Activated CD4-positive, alpha-beta memory T cell treated with anti-CD3 and anti-CD28 coated beads, Interleukin-2, amount 10 ng/mL, durations not matched to agents 7 days and 5 days (primary cell): Measurements from ENCODE around the gene DDR1. TPM values are rescaled to one million over a fixed set of nuclear protein-coding genes. Genes with fewer than 3 reads are reported as not detected.

Source experiments
- CTCF ChIA-PET: fragments of 350-600 bp; sonication (Branson Sonifier 250); formaldehyde crosslinking; loops from one replicate; lab custom pipeline; 2021; ENCODE audit warnings: antibody characterized with exemption, inconsistent platforms; lab: Charles Lee
- POLR2A ChIA-PET: fragments of 350-600 bp; sonication (Branson Sonifier 250); formaldehyde crosslinking; loops from one replicate; lab custom pipeline; 2021; ENCODE audit warnings: antibody characterized with exemption; lab: Charles Lee
- DNase-seq: peaks from one replicate; pipeline ENCODE4 v3.0.0-alpha.2; 2020
- H3K27ac Mint-ChIP-seq: one replicate; pipeline ENCODE4 v1.8.0; 2021; ENCODE audit warnings: mild to moderate bottlenecking, mixed read lengths
- H3K27me3 Mint-ChIP-seq: one replicate; pipeline ENCODE4 v1.8.0; 2021; ENCODE audit warnings: mixed read lengths
- H3K36me3 Mint-ChIP-seq: one replicate; pipeline ENCODE4 v1.8.0; 2021; ENCODE audit warnings: low read depth, mixed read lengths
- H3K4me1 Mint-ChIP-seq: one replicate; pipeline ENCODE4 v1.8.0; 2021; ENCODE audit warnings: mixed read lengths
- H3K4me3 Mint-ChIP-seq: one replicate; pipeline ENCODE4 v1.8.0; 2021; ENCODE audit warnings: mild to moderate bottlenecking, mixed read lengths
- H3K9me3 Mint-ChIP-seq: one replicate; pipeline ENCODE4 v1.8.0; 2021; ENCODE audit warnings: mixed read lengths
- total RNA-seq, 2 experiments: library from RNA; stranded (reverse); gene quantifications; one replicate each; pipeline ENCODE4 v1.2.3, GENCODE V29; 2021

The DDR1 gene
- 1 to 10 TPM; 1.8 to 3.2 TPM for total RNA-seq

GRCh38 chr6:30883685-30884520 lies at the start of gene DDR1:
TSS of gene DDR1 (plus strand) at chr6:30884519. CDS start at chr6:30888730, 4,211 bp downstream.
- peaks cover 35% of the 10 kb centered on the region for H3K27me3 Mint-ChIP-seq
- H3K36me3 Mint-ChIP-seq = no peaks in the 10 kb centered on the region
- no peaks in the 10 kb centered on the region for H3K9me3 Mint-ChIP-seq
- ChIA-PET CTCF (interaction anchor here (1.7 to 3.7 kb wide), 2 partner anchors 195 to 203 kb away, joined by 6 to 12 read pairs; no protein-coding TSS in a partner anchor), POLR2A (interaction anchor here (0.7 to 1.3 kb wide), 3 partner anchors 12 to 579 kb away, joined by 3 to 4 read pairs (median 3); no protein-coding TSS in a partner anchor)
- peak within 1 kb of the TSS; percentile 66 for H3K4me3 Mint-ChIP-seq
- no peak within 1 kb of the TSS for H3K27ac Mint-ChIP-seq
- H3K4me1 Mint-ChIP-seq = peaks cover 14% of the 10 kb centered on the region
- DNase-seq = peak; percentile 44

- peaks cover 2% of the 10 kb centered on the region for H3K27me3 Mint-ChIP-seq
- peak overlapping the region; percentile 69 for H3K27ac Mint-ChIP-seq
- ChIA-PET POLR2A (interaction anchor here (1.4 to 1.7 kb wide), 3 partner anchors 9 to 79 kb away, joined by 3 to 7 read pairs (median 4); partner anchors contain the start of gene VARS2), CTCF (interaction anchor here (0.8 to 2.8 kb wide), 8 partner anchors 12 to 245 kb away, joined by 3 to 12 read pairs (median 3); partner anchors contain the start of gene IER3)
- H3K9me3 Mint-ChIP-seq = no peaks in the 10 kb centered on the region
- H3K4me1 Mint-ChIP-seq = peaks cover 33% of the 10 kb centered on the region
- DNase-seq = no peak
- H3K36me3 Mint-ChIP-seq = no peaks in the 10 kb centered on the region
- no peak overlapping the region for H3K4me3 Mint-ChIP-seq
Observed at GRCh38 chr6:30834646-30835045, 49.7 kb upstream of the DDR1 start.

- no peaks in the 10 kb centered on the region for H3K9me3 Mint-ChIP-seq
- H3K27me3 Mint-ChIP-seq = peaks cover 2% of the 10 kb centered on the region
- ChIA-PET CTCF (interaction anchor here (0.9 to 2.8 kb wide), 4 partner anchors 11 to 252 kb away, joined by 3 to 12 read pairs (median 3); no protein-coding TSS in a partner anchor), POLR2A (interaction anchor here (1.6 to 1.7 kb wide), 2 partner anchors 8 to 78 kb away, joined by 4 to 7 read pairs; partner anchors contain the start of gene VARS2)
- no peak overlapping the region for H3K27ac Mint-ChIP-seq
- H3K4me3 Mint-ChIP-seq = no peak overlapping the region
- DNase-seq = no peak
- peaks cover 29% of the 10 kb centered on the region for H3K4me1 Mint-ChIP-seq
- H3K36me3 Mint-ChIP-seq = no peaks in the 10 kb centered on the region
Observed at GRCh38 chr6:30835576-30835975, 48.7 kb upstream of the DDR1 start.

GRCh38 chr6:30836431-30836866 lies 47.9 kb upstream of the DDR1 start:
- ChIA-PET POLR2A (no interaction called here), CTCF (interaction anchor here (0.6 to 1.3 kb wide), 3 partner anchors 9 to 251 kb away, joined by 3 to 5 read pairs (median 3); no protein-coding TSS in a partner anchor)
- DNase-seq = no peak
- Mint-ChIP-seq H3K9me3 (no peaks in the 10 kb centered on the region), H3K36me3 (no peaks in the 10 kb centered on the region), H3K4me1 (peaks cover 23% of the 10 kb centered on the region), H3K27me3 (peaks cover 2% of the 10 kb centered on the region), H3K27ac (no peak overlapping the region), H3K4me3 (no peak overlapping the region)

GRCh38 chr6:30836957-30837356 lies 47.4 kb upstream of the DDR1 start:
- no peaks in the 10 kb centered on the region for H3K9me3 Mint-ChIP-seq
- DNase-seq = no peak

GRCh38 chr6:30837432-30837831 lies 46.9 kb upstream of the DDR1 start:
- Mint-ChIP-seq H3K36me3 (no peaks in the 10 kb centered on the region), H3K27me3 (peaks cover 3% of the 10 kb centered on the region), H3K4me1 (peaks cover 18% of the 10 kb centered on the region), H3K27ac (no peak overlapping the region), H3K4me3 (no peak overlapping the region), H3K9me3 (no peaks in the 10 kb centered on the region)
- DNase-seq = no peak
- ChIA-PET CTCF (no interaction called here), POLR2A (interaction anchor here (1.1 kb wide), 1 partner anchor 9 kb away, joined by 3 read pairs; no protein-coding TSS in a partner anchor)

More at GRCh38 chr6:30836957-30837356, 47.4 kb upstream of the DDR1 start:
- ChIA-PET CTCF (interaction anchor here (0.6 to 1.3 kb wide), 3 partner anchors 10 to 251 kb away, joined by 3 to 5 read pairs (median 3); no protein-coding TSS in a partner anchor), POLR2A (no interaction called here)
- Mint-ChIP-seq H3K4me1 (peaks cover 19% of the 10 kb centered on the region), H3K27me3 (peaks cover 3% of the 10 kb centered on the region), H3K4me3 (no peak overlapping the region), H3K36me3 (no peaks in the 10 kb centered on the region), H3K27ac (no peak overlapping the region)

GRCh38 chr6:30837870-30838269 lies 46.4 kb upstream of the DDR1 start:
- Mint-ChIP-seq H3K4me1 (peaks cover 16% of the 10 kb centered on the region), H3K27me3 (peaks cover 3% of the 10 kb centered on the region), H3K9me3 (no peaks in the 10 kb centered on the region), H3K27ac (no peak overlapping the region), H3K4me3 (no peak overlapping the region), H3K36me3 (no peaks in the 10 kb centered on the region)
- ChIA-PET CTCF (no interaction called here), POLR2A (interaction anchor here (1.1 kb wide), 1 partner anchor 9 kb away, joined by 3 read pairs; no protein-coding TSS in a partner anchor)
- no peak for DNase-seq

GRCh38 chr6:30839671-30840070 lies 44.6 kb upstream of the DDR1 start:
- CTCF ChIA-PET = interaction anchor here (1.4 kb wide), 1 partner anchor 11 kb away, joined by 4 read pairs; no protein-coding TSS in a partner anchor
- Mint-ChIP-seq H3K4me1 (peaks cover 18% of the 10 kb centered on the region), H3K9me3 (no peaks in the 10 kb centered on the region), H3K36me3 (no peaks in the 10 kb centered on the region), H3K27ac (no peak overlapping the region), H3K4me3 (no peak overlapping the region), H3K27me3 (peaks cover 11% of the 10 kb centered on the region)
- POLR2A ChIA-PET = no interaction called here
- no peak for DNase-seq

- POLR2A ChIA-PET = no interaction called here
- Mint-ChIP-seq H3K27ac (no peak overlapping the region), H3K27me3 (peaks cover 11% of the 10 kb centered on the region), H3K9me3 (no peaks in the 10 kb centered on the region), H3K4me1 (peaks cover 12% of the 10 kb centered on the region), H3K36me3 (no peaks in the 10 kb centered on the region), H3K4me3 (no peak overlapping the region)
- DNase-seq = no peak
- CTCF ChIA-PET = interaction anchor here (0.7 to 1.4 kb wide), 2 partner anchors 12 to 74 kb away, joined by 4 to 6 read pairs; partner anchors contain the start of gene VARS2
Observed at GRCh38 chr6:30840084-30840934, 44.0 kb upstream of the DDR1 start.

GRCh38 chr6:30840935-30841643 lies 43.2 kb upstream of the DDR1 start:
- H3K36me3 Mint-ChIP-seq = no peaks in the 10 kb centered on the region

GRCh38 chr6:30841644-30842504 lies 42.4 kb upstream of the DDR1 start:
- Mint-ChIP-seq H3K4me3 (no peak overlapping the region), H3K36me3 (no peaks in the 10 kb centered on the region), H3K4me1 (peaks cover 12% of the 10 kb centered on the region), H3K27me3 (peaks cover 11% of the 10 kb centered on the region), H3K9me3 (no peaks in the 10 kb centered on the region), H3K27ac (no peak overlapping the region)
- no peak for DNase-seq
- ChIA-PET CTCF (interaction anchor here (0.6 to 1.4 kb wide), 2 partner anchors 28 to 111 kb away, joined by 4 to 6 read pairs; no protein-coding TSS in a partner anchor), POLR2A (no interaction called here)

More at GRCh38 chr6:30840935-30841643, 43.2 kb upstream of the DDR1 start:
- Mint-ChIP-seq H3K9me3 (no peaks in the 10 kb centered on the region), H3K4me1 (peaks cover 12% of the 10 kb centered on the region), H3K4me3 (no peak overlapping the region), H3K27me3 (peaks cover 11% of the 10 kb centered on the region), H3K27ac (no peak overlapping the region)
- CTCF ChIA-PET = interaction anchor here (0.7 to 1.4 kb wide), 2 partner anchors 12 to 73 kb away, joined by 4 to 6 read pairs; partner anchors contain the start of gene VARS2
- no peak for DNase-seq
- POLR2A ChIA-PET = no interaction called here
